ENCODE data around the gene PPM1A.

The PPM1A gene

GRCh38 chr14:60257865-60258264 is 8.8 kb downstream of the PPM1A start:
- Histone ChIP-seq H3K4me2 (ENCODE audit: insufficient read depth, low read length, poor library complexity, severe bottlenecking) (no peak overlapping the region), H4K8ac (ENCODE audit: low read depth, low read length) (no peak overlapping the region), H2BK15ac (ENCODE audit: low read length) (no peak overlapping the region), H2BK120ac (ENCODE audit: low read depth, low read length) (no peak overlapping the region), H4K91ac (ENCODE audit: low read depth, low read length, poor library complexity) (no peak overlapping the region), H3K27me3 (ENCODE audit: control insufficient read depth in 3 of 3, insufficient read depth in 3 of 3, low read depth in 1 of 3, low read length in 3 of 3) (no peaks in the 10 kb centered on the region), H3K4ac (ENCODE audit: low read length) (no peak overlapping the region), H3K23ac (ENCODE audit: low read depth, low read length, poor library complexity) (no peak overlapping the region), H2AFZ (ENCODE audit: low read length) (no peak overlapping the region), H3K9ac (ENCODE audit: low read depth, low read length, poor library complexity) (no peak overlapping the region), H3K36me3 (replicated peaks in 1 of 2; ENCODE audit: control insufficient read depth in 2 of 2, insufficient read depth in 2 of 2, low read length in 2 of 2) (no peaks in the 10 kb centered on the region), H3K4me3 (ENCODE audit: low read length in 2 of 2) (no peak overlapping the region), H3K4me1 (ENCODE audit: control insufficient read depth in 2 of 2, insufficient read depth in 1 of 2, low read depth in 1 of 2, low read length in 2 of 2) (no peaks in the 10 kb centered on the region), H2BK5ac (ENCODE audit: low read length) (no peak overlapping the region), H3K9me3 (replicated peaks in 1 of 2; ENCODE audit: control insufficient read depth in 2 of 2, insufficient read depth in 1 of 2, low read depth in 1 of 2, low read length in 2 of 2) (peaks cover 0 to 7% of the 10 kb centered on the region in 2 donors), H3K27ac (replicated peaks; ENCODE audit: low read length) (no peak overlapping the region), H3K79me1 (ENCODE audit: low read depth, low read length) (no peaks in the 10 kb centered on the region), H3K14ac (ENCODE audit: low read length) (no peak overlapping the region), H3K18ac (ENCODE audit: low read length) (no peak overlapping the region), H2AK5ac (ENCODE audit: low read depth, low read length) (no peak overlapping the region), H2BK12ac (ENCODE audit: low read length) (no peak overlapping the region)
- no CpG with 5 or more reads among the region's 1 CpG for WGBS, 2 donors (ENCODE audit: extremely low coverage in 2 of 2, insufficient read length in 2 of 2, insufficient replicate concordance in 1 of 2)
- no peak for DNase-seq (ENCODE audit: low spot score)

- Histone ChIP-seq H3K36me3 (replicated peaks in 1 of 2; ENCODE audit: control insufficient read depth in 2 of 2, insufficient read depth in 2 of 2, low read length in 2 of 2) (no peaks in the 10 kb centered on the region), H4K91ac (ENCODE audit: low read depth, low read length, poor library complexity) (no peak overlapping the region), H2BK12ac (ENCODE audit: low read length) (no peak overlapping the region), H3K18ac (ENCODE audit: low read length) (no peak overlapping the region), H2BK15ac (ENCODE audit: low read length) (no peak overlapping the region), H3K23ac (ENCODE audit: low read depth, low read length, poor library complexity) (no peak overlapping the region), H3K4me1 (ENCODE audit: control insufficient read depth in 2 of 2, insufficient read depth in 1 of 2, low read depth in 1 of 2, low read length in 2 of 2) (no peaks in the 10 kb centered on the region), H3K79me1 (ENCODE audit: low read depth, low read length) (no peaks in the 10 kb centered on the region), H2BK5ac (ENCODE audit: low read length) (no peak overlapping the region), H3K4me2 (ENCODE audit: insufficient read depth, low read length, poor library complexity, severe bottlenecking) (no peak overlapping the region), H3K27ac (replicated peaks; ENCODE audit: low read length) (no peak overlapping the region), H4K8ac (ENCODE audit: low read depth, low read length) (no peak overlapping the region), H2BK120ac (ENCODE audit: low read depth, low read length) (no peak overlapping the region), H3K4ac (ENCODE audit: low read length) (no peak overlapping the region), H2AK5ac (ENCODE audit: low read depth, low read length) (no peak overlapping the region), H3K9me3 (replicated peaks in 1 of 2; ENCODE audit: control insufficient read depth in 2 of 2, insufficient read depth in 1 of 2, low read depth in 1 of 2, low read length in 2 of 2) (peaks cover 4 to 47% of the 10 kb centered on the region in 2 donors), H3K9ac (ENCODE audit: low read depth, low read length, poor library complexity) (no peak overlapping the region), H3K27me3 (ENCODE audit: control insufficient read depth in 3 of 3, insufficient read depth in 3 of 3, low read depth in 1 of 3, low read length in 3 of 3) (no peaks in the 10 kb centered on the region), H3K14ac (ENCODE audit: low read length) (no peak overlapping the region), H2AFZ (ENCODE audit: low read length) (no peak overlapping the region), H3K4me3 (ENCODE audit: low read length in 2 of 2) (no peak overlapping the region)
- no CpG with 5 or more reads among the region's 1 CpG for WGBS, 2 donors (ENCODE audit: extremely low coverage in 2 of 2, insufficient read length in 2 of 2, insufficient replicate concordance in 1 of 2)
- DNase-seq (ENCODE audit: low spot score): no peak
Measured at GRCh38 chr14:60265163-60265562, 16.1 kb downstream of the PPM1A start.

- Histone ChIP-seq H4K91ac (ENCODE audit: low read depth, low read length, poor library complexity) (no peak overlapping the region), H3K23ac (ENCODE audit: low read depth, low read length, poor library complexity) (no peak overlapping the region)
Measured at GRCh38 chr14:60266021-60266937, 17.3 kb downstream of the PPM1A start.

GRCh38 chr14:60272177-60272576 is 23.2 kb downstream of the PPM1A start:
- Histone ChIP-seq H3K79me1 (ENCODE audit: low read depth, low read length) (peaks cover 2% of the 10 kb centered on the region), H3K4me1 (ENCODE audit: control insufficient read depth in 2 of 2, insufficient read depth in 1 of 2, low read depth in 1 of 2, low read length in 2 of 2) (peaks cover 0 to 4% of the 10 kb centered on the region in 2 donors), H3K27me3 (ENCODE audit: control insufficient read depth in 3 of 3, insufficient read depth in 3 of 3, low read depth in 1 of 3, low read length in 3 of 3) (no peaks in the 10 kb centered on the region), H2AK5ac (ENCODE audit: low read depth, low read length) (no peak overlapping the region), H3K18ac (ENCODE audit: low read length) (no peak overlapping the region), H4K8ac (ENCODE audit: low read depth, low read length) (no peak overlapping the region), H3K36me3 (replicated peaks in 1 of 2; ENCODE audit: control insufficient read depth in 2 of 2, insufficient read depth in 2 of 2, low read length in 2 of 2) (no peaks in the 10 kb centered on the region), H2BK15ac (ENCODE audit: low read length) (no peak overlapping the region), H3K4me2 (ENCODE audit: insufficient read depth, low read length, poor library complexity, severe bottlenecking) (no peak overlapping the region), H2BK12ac (ENCODE audit: low read length) (no peak overlapping the region), H3K9ac (ENCODE audit: low read depth, low read length, poor library complexity) (no peak overlapping the region), H3K27ac (replicated peaks; ENCODE audit: low read length) (no peak overlapping the region), H3K4ac (ENCODE audit: low read length) (no peak overlapping the region), H3K4me3 (ENCODE audit: low read length in 2 of 2) (no peak overlapping the region), H3K23ac (ENCODE audit: low read depth, low read length, poor library complexity) (no peak overlapping the region), H3K14ac (ENCODE audit: low read length) (no peak overlapping the region), H4K91ac (ENCODE audit: low read depth, low read length, poor library complexity) (no peak overlapping the region), H2BK120ac (ENCODE audit: low read depth, low read length) (no peak overlapping the region), H2BK5ac (ENCODE audit: low read length) (no peak overlapping the region), H3K9me3 (replicated peaks in 1 of 2; ENCODE audit: control insufficient read depth in 2 of 2, insufficient read depth in 1 of 2, low read depth in 1 of 2, low read length in 2 of 2) (peaks cover 0 to 5% of the 10 kb centered on the region in 2 donors), H2AFZ (ENCODE audit: low read length) (no peak overlapping the region)
- no CpG with 5 or more reads among the region's 2 CpGs for WGBS, 2 donors (ENCODE audit: extremely low coverage in 2 of 2, insufficient read length in 2 of 2, insufficient replicate concordance in 1 of 2)
- DNase-seq (ENCODE audit: low spot score): no peak

More at GRCh38 chr14:60266021-60266937, 17.3 kb downstream of the PPM1A start:
- WGBS, 2 donors (ENCODE audit: extremely low coverage in 2 of 2, insufficient read length in 2 of 2, insufficient replicate concordance in 1 of 2): no CpG with 5 or more reads among the region's 1 CpG
- Histone ChIP-seq H2AK5ac (ENCODE audit: low read depth, low read length) (no peak overlapping the region), H3K4me1 (ENCODE audit: control insufficient read depth in 2 of 2, insufficient read depth in 1 of 2, low read depth in 1 of 2, low read length in 2 of 2) (no peaks in the 10 kb centered on the region), H3K27me3 (ENCODE audit: control insufficient read depth in 3 of 3, insufficient read depth in 3 of 3, low read depth in 1 of 3, low read length in 3 of 3) (no peaks in the 10 kb centered on the region), H2AFZ (ENCODE audit: low read length) (no peak overlapping the region), H4K8ac (ENCODE audit: low read depth, low read length) (no peak overlapping the region), H3K27ac (replicated peaks; ENCODE audit: low read length) (no peak overlapping the region), H3K9me3 (replicated peaks in 1 of 2; ENCODE audit: control insufficient read depth in 2 of 2, insufficient read depth in 1 of 2, low read depth in 1 of 2, low read length in 2 of 2) (peaks cover 4 to 47% of the 10 kb centered on the region in 2 donors), H3K36me3 (replicated peaks in 1 of 2; ENCODE audit: control insufficient read depth in 2 of 2, insufficient read depth in 2 of 2, low read length in 2 of 2) (no peaks in the 10 kb centered on the region), H3K4me2 (ENCODE audit: insufficient read depth, low read length, poor library complexity, severe bottlenecking) (no peak overlapping the region), H2BK5ac (ENCODE audit: low read length) (no peak overlapping the region), H3K14ac (ENCODE audit: low read length) (no peak overlapping the region), H3K4ac (ENCODE audit: low read length) (no peak overlapping the region), H2BK120ac (ENCODE audit: low read depth, low read length) (no peak overlapping the region), H3K9ac (ENCODE audit: low read depth, low read length, poor library complexity) (no peak overlapping the region), H3K79me1 (ENCODE audit: low read depth, low read length) (no peaks in the 10 kb centered on the region), H3K18ac (ENCODE audit: low read length) (no peak overlapping the region), H2BK12ac (ENCODE audit: low read length) (no peak overlapping the region), H2BK15ac (ENCODE audit: low read length) (no peak overlapping the region), H3K4me3 (ENCODE audit: low read length in 2 of 2) (no peak overlapping the region)
- no peak for DNase-seq (ENCODE audit: low spot score)

Measured in neuronal stem cell (in vitro differentiated cells).